Erythroblast (primary cell): ENCODE measurements around the gene ARID1B.

Experiments used
- GATA1 ChIP-seq: IDR thresholded peaks from 2 replicates; pipeline ENCODE4 v1.6.1; 2011; ENCODE audit warnings: low read depth, mild to moderate bottlenecking, control low read depth, low read length, moderate library complexity
- POLR2A ChIP-seq: IDR thresholded peaks from 2 replicates; pipeline ENCODE4 v1.6.1; 2011; ENCODE audit warnings: mild to moderate bottlenecking, low read length

DNA sequence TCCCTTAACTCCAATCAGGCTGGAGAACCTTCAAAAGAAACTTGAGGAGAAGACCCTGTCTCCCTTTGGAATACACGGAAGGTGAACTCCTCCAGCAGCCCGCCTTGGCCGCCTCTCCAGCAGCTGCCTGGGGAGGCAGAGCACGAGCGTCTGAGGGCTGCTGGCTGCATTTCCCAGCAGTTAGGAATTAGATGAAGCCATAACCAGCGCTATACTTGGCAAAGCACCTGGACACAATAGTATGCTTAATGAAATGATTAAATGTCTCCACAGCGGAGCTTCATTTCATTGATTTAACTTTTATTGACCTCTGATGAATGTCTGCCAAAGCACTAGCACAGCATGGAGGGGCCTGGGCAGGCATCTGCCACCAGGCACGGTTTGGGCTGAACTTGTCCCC, 472.6 kb downstream of the ARID1B start:
- TF ChIP-seq POLR2A (no peak), GATA1 (no peak)
